Measurements from ENCODE around the gene HMGXB4.

DNA sequence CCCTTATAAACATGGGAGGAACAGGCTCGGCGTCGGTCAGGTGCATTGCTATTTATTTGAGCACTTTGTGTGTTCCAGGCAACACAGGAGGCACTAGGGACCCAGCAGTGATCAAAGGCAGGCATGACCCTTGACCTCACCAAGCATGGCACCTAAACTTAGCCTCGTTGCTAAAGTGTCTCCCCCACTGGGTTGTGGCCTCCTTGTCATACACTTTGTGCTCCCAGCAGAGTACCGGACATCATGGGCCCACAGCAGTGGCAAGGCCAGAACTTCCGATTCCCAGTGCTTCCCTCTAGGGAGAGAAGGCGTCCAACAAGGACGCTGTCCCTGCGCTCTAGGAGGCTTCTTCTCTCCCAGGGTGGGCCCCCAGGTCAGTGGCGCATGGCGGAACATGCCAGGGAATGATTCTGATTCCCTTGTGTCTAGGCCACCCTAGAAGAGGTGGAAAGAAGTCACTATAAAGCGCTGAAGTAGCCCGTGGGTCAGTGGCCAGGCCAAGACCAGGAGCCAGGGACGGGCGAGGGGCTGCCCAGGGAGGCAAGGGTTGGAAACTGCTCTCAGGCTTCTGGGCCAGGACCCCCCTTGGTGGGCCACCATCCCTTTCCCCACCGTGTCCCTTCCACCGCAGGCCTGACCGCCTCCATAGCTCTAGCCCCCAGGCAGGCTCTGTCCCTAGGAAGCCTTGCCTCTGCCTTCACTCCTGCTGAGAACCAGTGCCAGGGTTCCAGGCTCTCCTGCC is 62.1 kb downstream of the HMGXB4 start:
- TF ChIP-seq, protein P1, sequence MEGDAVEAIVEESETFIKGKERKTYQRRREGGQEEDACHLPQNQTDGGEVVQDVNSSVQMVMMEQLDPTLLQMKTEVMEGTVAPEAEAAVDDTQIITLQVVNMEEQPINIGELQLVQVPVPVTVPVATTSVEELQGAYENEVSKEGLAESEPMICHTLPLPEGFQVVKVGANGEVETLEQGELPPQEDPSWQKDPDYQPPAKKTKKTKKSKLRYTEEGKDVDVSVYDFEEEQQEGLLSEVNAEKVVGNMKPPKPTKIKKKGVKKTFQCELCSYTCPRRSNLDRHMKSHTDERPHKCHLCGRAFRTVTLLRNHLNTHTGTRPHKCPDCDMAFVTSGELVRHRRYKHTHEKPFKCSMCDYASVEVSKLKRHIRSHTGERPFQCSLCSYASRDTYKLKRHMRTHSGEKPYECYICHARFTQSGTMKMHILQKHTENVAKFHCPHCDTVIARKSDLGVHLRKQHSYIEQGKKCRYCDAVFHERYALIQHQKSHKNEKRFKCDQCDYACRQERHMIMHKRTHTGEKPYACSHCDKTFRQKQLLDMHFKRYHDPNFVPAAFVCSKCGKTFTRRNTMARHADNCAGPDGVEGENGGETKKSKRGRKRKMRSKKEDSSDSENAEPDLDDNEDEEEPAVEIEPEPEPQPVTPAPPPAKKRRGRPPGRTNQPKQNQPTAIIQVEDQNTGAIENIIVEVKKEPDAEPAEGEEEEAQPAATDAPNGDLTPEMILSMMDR (IDR thresholded peaks at IDR 0.05), result no peak
- no peak for TF ChIP-seq POLR2A (IDR thresholded peaks at IDR 0.05)

Measured in gastroesophageal sphincter (tissue), 3 donors.